Fibroblast of skin of scalp (primary cell): Measurements from ENCODE around the gene FNBP1.
A peak's percentile ranks its signal among the peaks of the same experiment; 100 is the strongest.

Experiments
- DNase-seq: peaks from one replicate; pipeline ENCODE4 v3.0.0-alpha.2; 2013

FNBP1 gene

DNA sequence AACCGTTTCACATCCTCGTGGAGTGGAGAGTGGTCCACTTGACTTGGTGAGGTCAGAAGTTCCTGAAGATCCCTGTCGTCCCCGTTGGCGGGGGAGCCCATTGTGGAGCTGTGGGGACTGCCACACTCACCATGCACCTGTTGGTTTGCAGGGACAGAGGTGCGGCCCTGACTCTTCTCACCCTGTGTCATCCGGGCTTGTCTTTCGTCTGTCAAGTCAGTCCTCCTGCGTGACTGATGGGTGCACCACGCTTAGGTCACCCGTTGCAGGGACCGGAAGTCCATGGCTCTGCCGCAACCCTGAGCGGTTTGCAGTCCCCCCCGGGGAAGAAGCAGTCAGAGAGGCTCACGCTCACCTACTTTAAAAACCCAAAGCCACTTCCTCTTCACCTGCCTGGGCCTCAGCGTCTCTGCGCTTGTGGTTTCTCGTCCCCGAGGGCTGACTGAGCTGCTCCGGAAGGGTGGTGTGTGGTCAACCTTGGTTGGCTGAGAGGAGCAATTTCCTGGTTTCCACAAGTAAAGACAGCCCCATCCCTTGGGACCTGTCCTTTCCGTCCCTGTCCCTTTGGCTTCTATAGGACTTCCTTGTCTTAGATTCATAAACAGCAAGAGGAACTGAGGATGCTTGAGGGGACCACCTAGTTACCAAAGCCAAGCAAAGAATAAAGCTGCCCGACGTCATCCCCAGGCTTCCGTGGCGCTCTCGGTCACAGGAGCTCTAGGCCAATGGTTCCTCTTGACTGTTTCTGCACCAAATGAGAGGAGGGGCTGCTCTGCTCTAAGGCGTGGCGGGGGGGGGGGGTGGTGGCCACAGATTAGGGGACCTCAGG, 154.5 kb downstream of the FNBP1 start:
- DNase-seq: no peak

DNA sequence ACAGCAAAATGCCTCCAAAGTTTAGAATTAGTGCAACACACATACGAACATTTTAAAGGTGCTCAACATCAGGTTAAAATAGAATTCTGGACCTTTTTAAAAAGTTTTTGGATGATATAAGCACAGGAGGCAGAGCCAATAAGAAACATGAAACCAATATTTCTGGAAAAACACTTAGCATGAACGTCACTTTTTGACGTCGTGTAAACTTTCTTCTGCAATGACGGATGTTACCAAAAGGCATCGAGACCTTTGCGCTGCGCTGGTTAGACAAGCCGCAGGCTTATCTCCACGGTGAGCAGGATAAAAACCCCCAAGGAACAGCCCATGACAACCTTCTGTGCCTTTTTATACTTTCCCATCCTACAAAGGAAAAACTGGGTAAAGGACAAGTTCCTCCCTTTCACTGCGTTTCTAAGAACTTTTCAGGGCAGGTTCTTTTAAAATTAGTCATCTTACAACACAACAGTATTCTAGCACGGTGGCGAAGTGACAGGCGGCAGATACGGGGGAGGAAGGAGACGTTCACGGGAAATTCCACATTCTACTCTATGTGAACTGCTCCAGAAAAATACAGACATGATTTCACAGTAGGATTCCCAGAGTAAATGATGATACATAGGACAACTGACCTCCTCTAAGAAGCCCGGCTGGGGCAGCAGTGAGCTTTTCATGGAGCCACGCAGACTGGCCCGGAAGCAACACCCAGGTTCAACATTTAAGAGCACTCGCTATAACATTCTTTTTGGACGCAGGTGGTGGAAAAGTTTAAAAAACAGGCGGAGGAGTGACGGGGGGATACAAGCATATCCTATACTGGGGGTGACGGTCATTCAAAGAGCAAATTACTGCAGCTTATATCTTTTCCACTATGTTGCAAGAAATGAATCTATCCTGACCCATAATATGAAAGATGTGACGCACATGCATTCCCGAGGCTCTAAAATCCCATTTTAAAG, 155.4 kb downstream of the FNBP1 start:
- DNase-seq: peak; percentile 57

DNA sequence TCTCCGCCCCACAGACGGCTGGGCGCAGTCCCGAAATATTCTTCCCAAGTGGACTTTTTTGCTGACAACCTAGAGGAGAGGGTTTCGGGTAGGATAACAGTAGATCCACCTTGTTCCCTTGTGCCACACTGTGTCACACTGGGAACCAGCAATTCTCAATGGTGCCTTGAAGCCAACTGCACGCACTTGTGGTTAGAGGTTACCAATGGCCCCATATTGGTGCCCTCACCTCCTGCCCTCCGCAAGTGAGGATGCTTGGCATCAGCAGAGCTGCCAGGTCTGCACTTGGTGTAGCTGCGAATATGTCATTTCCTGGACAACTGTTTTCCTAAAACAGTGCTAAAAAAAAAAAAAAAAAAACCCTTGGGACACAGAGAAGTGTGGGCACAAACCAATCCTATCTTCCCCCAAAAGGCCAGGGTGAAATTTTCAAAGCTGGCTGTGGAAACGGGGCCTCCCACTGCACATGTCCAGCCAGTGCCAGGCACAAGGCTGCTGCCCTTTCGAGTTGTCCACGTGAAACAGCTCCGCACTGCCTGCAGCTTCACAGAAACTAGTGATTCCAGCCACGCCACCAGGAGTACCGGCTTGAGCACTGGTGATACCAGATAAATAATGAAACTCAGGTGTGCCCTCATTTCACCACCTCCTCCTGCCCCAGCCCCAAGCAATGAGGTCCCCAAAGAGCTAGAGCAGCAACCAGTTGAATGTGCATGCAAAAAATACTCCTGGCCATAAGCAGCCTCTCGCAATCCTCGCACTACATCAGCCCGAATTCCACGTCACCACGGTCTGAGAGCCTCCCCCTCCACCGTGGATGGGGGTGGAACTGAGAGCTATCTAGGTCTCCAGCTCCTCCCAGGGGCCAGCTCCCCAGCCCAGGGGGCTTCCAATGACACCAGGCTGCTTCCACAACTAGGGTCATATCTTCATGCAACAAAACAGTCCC, 156.5 kb downstream of the FNBP1 start:
- DNase-seq: no peak

DNA sequence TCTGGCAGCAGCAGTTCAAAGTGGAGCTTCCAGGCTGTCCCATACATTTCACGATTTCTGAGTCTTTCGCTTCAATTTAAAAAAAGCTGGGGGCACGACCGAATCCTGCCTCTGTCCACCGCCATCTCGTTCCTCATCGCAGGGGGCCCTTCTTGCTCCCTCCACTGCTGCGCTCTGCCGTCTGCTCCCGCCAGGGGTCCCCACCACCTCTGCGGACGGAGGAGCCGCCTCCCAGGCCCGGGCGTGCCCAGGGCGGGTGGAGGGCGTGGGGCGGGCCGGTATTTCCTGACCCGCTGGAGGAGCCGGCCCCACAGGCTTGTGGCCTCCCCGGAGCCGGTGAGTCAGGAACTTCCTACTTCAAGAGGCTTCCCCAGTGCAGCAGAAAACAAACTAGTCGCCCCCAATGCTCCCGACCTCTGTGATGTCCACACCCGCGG, 157.3 kb downstream of the FNBP1 start:
- DNase-seq: peak; percentile 93

DNA sequence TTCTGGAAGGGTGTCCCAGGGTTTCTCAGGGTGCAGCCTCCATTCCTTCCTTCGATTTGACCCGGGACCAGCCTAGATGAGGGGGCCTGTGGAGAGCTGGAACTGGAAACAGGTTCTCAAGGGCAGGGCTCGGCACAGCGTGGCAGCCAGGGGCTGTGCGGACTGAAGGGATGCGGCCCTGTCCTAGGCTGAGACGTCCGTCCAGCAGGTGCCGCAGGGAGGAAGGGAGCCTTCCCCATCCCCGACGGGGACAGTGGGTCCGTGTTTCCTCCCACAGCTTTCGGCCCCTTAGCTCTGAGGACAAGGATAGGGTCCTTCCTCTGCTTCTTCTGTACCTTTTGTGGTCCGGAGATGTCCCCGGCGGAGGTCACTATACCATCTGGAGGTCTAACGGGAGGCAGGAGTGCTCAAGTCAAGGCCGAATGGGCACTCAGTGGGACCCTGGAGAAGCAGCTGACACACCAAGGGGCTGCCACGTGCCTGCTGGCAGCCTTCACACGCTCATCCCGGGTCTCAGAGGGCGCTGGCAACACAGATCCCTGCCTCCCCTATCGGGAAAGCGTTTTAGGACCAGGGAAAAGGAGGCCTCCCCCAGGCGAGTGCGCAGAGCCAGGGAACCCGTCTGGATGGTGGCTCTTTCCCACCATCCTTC, 157.8 kb downstream of the FNBP1 start:
- DNase-seq: no peak

DNA sequence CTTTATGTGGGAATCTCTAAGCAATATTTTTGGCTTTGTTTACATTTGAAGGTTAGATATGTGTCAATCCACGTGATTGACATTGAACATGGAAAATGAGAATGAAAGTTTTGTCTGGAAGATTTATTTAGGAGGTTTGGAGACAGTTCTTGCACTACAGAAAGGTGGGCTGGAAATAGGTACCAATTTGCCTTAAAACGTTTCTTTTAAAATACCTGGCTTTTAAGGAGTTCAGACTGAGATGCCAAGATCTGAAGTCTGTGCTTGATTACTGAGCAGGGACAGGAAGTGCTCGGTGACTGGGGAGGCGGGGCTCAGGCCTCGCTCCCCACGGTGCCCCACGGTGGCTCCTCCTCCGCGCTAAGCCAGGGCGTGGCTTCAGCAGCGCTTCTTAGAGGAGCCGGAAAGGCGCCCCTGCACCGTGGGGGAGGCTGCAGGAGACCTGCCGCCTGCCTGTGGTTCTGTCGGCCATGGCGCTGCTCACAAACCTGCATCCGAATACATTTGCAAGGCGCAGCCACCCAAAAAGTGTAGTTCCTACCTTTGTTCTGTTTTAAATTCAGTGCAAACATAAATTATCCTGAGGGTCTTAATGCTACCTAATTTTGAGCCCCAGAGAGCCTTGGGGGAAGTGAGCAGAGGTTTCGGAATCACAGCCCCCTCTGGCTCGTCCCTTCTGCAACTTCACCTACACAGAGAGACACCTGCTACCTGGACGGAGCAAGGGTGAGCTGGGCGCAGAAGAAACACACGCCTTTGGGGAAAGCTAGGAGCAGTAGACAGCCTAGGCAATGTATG, 158.6 kb downstream of the FNBP1 start:
- DNase-seq: peak; percentile 84

DNA sequence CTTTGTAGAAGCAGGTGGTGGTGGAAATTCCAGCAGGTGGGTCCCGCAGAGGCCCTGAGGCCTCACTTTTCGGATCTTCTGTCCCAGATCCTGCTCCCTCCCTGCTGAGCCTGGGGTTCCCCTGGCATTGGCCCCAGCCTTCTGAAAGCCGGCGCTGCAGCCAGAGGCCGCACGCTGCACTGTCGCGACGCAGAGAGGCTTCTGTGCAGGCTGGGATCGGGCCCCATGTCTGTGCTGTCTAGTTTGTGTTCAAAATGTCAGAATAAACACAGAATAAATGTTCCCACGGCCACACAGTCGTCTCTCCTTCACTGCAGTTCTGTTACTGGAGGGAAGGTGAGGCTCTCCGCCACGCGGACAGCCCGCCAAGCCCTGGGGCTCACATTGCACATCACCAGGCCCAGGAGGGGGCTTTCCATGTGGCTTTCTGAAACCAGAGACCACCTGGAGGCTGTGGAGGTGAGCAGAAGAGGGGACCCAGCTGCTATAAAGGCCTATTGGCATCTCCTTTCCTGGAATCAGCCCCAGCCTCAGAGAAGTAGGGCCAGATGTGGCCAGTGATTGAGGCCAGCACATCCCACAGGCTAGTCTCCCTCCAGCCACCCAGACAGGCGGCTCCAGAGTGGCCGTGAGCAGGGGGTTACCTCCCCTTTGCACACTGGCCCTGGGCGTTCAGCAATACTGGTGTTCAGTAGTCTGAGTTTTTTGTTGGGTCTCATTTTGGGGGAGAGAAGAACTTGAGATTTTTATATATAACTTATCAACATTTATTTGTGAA, 161.3 kb downstream of the FNBP1 start:
- DNase-seq: no peak

DNA sequence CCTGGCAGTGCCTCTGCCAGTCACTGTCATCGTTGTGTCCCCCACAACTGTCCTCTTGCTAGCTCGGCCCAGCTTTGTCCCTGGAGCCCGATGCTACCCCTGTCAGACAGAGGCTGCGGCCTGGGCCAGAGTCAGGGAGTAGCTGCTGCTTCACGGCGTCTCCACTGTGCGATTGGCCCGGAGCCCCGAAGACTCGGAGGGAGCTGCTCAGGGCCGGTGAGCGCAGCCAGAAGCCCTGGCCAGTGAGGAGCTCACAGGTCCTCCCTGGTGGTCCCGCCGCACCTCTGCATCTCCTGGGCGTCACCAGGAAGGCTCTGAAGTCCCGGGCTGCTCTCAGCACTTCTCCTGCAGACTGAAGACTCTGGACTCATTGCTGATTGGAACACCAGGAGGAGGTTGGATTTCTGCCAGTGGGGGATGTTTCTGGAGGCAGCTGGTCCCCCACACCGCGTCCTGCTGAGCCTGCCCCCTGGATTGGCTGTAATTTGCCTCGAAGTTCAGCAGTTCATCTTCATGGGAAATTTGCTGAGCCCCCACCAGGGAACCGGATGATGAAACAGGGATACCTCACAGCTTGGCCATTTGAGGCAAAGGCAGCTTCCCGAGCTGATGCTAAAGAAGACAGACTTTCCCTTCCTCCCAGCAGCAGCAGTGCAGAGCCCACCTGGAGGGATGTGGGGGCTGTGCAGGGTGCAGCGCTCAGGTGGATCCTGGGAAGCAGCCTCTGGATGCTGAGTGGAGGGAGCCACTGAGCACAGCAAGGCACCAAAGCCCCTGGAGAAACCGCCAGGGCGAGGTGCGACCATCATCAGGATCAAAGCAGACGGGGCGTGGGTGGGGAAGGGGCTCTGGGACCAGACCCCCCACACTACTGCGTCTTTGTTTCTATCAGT, 162.1 kb downstream of the FNBP1 start:
- peak; percentile 92 for DNase-seq

DNA sequence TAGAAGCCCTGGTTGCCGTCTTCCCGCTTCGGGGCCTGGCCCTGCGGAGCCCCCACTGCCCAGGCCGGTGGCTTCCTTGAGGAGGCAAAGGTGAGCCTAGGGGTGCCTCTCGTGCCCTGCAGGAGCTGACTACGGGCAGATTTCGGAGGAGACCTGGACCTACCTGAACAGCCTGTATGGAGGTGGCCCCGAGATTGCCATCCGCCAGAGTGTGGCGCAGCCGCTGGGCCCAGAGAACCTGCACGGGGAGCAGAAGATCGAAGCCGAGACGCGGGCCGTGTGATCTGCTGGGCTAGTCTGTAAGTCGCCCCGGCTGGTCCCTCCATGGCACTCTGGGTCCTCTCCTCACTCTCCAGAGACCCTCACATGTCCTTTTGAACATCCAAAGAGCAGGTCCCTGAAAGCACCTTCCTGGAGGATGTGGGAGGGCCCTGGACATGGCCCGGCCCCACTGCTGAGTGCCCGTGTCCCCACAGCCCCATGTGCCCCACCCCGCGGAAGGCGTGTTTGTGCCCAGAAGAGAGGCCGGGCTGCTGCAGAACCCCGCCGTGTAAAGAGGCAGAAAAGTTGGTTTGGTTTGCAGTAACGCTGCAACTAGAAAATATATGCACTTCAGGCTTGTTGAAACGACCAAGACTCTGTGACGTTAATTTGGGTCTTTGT, 162.9 kb downstream of the FNBP1 start:
- DNase-seq: no peak

DNA sequence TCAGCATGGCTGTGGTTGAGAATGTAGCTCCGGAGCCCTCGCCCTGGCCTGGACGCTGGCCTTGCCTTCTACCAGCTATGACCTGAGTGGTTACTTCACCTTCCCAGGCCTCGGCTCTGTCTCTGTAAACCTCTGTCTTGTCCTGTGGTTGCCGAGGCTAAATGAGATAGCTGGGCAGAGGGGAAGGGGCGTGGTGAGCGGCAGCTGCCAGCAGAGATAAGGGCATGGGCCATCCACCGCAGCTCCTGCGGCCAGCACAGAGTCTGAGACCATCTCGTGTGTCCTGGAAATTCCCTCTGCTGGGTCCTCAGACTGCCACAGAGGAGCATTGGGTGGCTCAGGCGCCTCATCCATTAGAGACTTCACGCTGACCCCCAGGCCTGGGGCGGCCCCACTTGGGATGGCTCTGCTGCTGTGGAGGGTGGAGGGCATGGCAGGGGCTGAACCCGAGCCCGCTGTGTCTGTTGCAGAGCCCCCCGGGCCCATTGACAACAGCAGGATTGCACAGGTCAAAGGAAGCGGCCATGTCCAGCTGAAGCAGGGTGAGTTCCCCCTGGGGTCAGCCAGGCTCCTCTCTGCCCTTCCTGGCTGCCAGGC, 163.8 kb downstream of the FNBP1 start:
- no peak for DNase-seq

DNA sequence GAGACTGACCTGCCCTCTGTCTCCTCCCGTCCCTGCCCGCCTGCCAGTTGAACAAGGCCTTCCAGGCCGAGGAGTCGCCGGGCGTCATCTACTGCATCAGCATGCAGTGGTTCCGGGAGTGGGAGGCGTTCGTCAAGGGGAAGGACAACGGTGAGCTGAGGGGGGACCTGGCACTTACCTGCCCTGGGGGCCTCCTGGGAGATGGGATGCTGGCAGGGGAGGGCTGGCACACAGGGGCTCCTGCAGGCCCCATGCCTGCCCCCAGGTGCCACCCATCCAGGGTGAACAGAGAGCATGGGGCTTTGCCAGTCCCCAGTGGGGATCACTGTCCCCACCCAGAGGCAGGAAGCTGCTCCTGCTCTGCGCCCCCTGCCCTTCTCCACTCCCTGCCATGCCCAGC, 164.7 kb downstream of the FNBP1 start:
- no peak for DNase-seq

DNA sequence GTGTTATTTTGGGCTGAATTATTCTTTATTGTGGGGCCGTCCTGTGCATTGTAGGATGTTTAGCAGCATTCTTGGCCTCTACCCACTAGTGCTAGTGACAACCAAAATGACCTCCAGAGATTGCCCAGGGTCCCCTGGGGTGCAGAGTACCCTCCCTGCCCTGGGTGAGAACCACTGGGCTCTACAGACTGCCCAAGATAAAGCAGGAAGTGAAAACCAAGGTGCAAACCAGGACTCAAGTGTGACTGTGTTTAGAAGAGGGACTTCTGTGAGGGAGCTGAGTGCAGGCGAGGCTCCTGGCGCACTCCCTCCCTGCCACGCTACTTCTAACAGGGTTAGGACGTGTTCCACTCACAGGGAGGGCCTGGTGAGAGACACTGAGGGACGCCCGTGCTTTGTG, 166.2 kb downstream of the FNBP1 start:
- DNase-seq: no peak

DNA sequence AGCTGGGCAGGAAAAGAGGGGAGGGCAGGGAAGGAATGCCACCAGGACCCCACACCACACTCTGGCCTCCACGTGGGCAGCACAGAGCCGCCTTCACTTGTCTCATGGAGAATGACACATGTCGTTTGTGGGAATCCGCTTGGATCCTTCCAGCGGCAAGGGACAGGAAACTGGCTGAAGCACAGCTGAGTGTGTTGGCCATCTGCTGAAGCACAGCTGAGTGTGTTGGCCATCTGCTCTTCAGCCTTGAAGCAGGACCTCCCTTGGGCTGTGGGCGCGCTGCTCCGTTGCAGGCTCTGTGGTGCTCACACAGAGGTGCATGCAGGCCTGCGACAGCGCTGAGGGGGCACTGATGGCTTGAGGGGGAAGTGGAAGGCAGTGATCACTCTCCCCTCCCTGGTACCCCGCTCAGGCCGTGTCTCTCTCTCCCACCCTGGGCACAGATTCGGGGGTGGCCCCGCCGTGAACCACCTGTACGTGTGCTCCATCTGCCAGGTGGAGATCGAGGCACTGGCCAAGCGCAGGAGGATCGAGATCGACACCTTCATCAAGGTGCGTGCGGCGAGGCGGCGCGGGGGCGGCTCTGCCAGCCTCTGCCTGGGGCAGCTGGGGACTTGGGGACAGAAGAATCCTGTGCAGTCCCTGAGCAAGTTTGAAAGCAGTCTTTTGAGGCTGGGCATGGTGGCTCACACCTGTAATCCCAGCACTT, 167.1 kb downstream of the FNBP1 start:
- no peak for DNase-seq

DNA sequence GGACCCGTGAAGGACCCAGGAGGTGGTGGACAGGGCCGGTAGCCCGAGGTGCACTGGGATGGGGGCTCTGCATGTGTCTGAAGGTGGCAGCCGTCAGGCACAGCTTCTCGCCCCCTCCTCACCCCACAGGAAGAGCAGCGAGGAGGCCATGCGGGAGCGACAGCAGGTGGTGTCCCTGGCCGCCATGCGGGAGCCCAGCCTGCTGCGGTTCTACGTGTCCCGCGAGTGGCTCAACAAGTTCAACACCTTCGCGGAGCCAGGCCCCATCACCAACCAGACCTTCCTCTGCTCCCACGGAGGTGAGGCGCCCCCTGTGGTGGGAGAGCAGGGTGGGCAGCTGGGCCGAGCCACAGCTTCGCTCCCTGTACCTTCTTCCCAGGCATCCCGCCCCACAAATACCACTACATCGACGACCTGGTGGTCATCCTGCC, 167.8 kb downstream of the FNBP1 start:
- no peak for DNase-seq

DNA sequence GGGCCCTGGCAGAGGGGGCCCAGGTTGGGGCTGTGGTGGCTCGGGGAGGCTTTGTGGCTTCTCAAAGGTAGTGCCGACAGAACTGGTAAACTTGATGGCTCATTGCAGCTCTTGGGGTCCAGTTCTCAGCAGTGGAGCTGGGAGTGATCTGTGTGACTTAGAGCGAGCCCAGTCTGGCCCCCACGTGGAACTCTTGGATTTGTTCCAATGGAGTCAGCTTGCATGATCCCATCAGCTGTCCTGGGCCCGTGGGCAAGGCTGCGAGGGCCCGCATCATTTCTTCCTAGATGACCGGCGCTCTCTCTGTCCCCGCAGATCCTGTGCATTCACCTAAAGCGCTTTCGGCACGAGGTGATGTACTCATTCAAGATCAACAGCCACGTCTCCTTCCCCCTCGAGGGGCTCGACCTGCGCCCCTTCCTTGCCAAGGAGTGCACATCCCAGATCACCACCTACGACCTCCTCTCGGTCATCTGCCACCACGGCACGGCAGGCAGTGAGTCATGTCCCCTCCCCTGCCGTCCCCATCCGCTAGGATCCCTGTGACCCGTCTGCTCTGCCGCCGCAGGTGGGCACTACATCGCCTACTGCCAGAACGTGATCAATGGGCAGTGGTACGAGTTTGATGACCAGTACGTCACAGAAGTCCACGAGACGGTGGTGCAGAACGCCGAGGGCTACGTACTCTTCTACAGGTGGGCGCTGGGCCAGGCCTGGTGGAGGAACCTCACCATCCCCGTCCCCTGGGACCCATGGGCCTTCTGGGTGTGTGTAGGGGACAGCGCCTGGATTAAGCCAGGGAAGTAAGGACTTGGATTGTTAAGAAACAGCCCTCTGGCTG, 168.5 kb downstream of the FNBP1 start:
- no peak for DNase-seq

DNA sequence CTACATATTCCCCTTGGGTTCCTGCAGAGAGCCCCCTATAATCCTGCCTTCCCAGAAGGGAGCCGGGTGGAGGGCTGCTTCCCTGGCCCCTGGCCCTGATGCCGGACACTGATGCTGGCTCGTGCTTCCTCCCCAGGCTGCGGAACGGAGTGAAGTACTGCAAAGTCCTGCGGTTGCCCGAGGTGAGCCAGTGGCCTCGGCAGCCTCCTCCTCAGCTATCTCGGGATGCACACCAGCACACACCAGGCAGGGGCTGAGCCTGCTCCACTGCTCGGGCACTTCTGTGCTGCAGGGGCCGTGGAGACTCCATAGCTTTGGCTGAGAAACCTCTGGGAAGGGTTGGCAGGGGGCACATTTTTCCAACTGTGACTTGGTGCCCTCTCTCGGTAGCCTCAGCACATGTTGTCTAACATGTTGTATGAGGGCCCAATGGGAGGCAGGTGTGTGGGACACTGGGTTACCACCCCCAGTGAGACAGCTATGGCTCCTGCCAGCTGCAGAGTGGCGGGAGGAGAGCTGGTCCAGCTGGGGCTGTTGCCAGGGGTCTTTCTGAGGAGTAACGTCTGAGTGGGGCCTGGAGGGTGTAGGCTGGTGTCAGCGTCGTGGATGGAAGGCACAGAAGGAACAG, 169.3 kb downstream of the FNBP1 start:
- no peak for DNase-seq
